Muscle of leg (tissue), 11 donors: ENCODE data around the gene KIFC3. TPM values are rescaled to one million over a fixed set of nuclear protein-coding genes. Genes with fewer than 3 reads are reported as not detected.
"Not testable (repeated sequence)": the region's sequence is repeated elsewhere in the genome, so short reads cannot be mapped to it uniquely, and the experiment has no call there.

ENCODE experiments used
- DNase-seq: peaks from one replicate; pipeline ENCODE4 v3.0.0; 2013
- H3K27ac ChIP-seq: one replicate; pipeline ENCODE4 v1.5.1; 2013; ENCODE audit warnings: mild to moderate bottlenecking, low read length, control low read depth
- H3K27me3 ChIP-seq: one replicate; pipeline ENCODE4 v1.6.1; 2013; ENCODE audit warnings: low read length; ENCODE audit not compliant: control insufficient read depth, insufficient read depth
- H3K36me3 ChIP-seq: one replicate; pipeline ENCODE4 v1.6.1; 2013; ENCODE audit warnings: low read length; ENCODE audit not compliant: control insufficient read depth, insufficient read depth
- H3K4me1 ChIP-seq: one replicate; pipeline ENCODE4 v1.6.1; 2013; ENCODE audit warnings: low read length; ENCODE audit not compliant: control insufficient read depth, insufficient read depth
- H3K4me3 ChIP-seq: one replicate; pipeline ENCODE4 v1.5.1; 2013; ENCODE audit warnings: low read length, control low read depth
- H3K9me3 ChIP-seq: replicated peaks from 2 replicates; pipeline ENCODE4 v1.6.1; 2013; ENCODE audit warnings: low read depth, low read length; ENCODE audit not compliant: control insufficient read depth
- WGBS: methylation state at CpG from one replicate; pipeline ENCODE4 v1.1.5; 2013; ENCODE audit warnings: missing lambda C conversion rate; ENCODE audit not compliant: insufficient coverage; 5-methylcytosine and 5-hydroxymethylcytosine counted together
- polyA plus RNA-seq, 8 donors: library from polyadenylated mRNA; unstranded; fragments of 120-200 nt; gene quantifications; one replicate each; pipeline versions ENCODE4 v1.2.1 to v1.2.3, GENCODE V29; 2013; ENCODE audit warnings: inconsistent platforms in 1 of 8, low replicate concordance in 1 of 8; ENCODE audit not compliant: insufficient read length in 8 of 8, insufficient read depth in 1 of 8
- total RNA-seq: library from RNA; stranded (reverse); fragments of 120-200 nt; gene quantifications from one replicate; pipeline ENCODE4 v1.2.4, GENCODE V29; 2013

KIFC3 gene
- total and polyA plus RNA-seq, 9 donors: 13.8 to 34.6 (median 21.7) TPM

- H3K4me3 ChIP-seq: no peak overlapping the region
- DNase-seq: no peak
- no peaks in the 10 kb centered on the region for H3K4me1 ChIP-seq
- H3K27ac ChIP-seq: no peak overlapping the region
- H3K9me3 ChIP-seq: no peaks in the 10 kb centered on the region
- H3K27me3 ChIP-seq: no peaks in the 10 kb centered on the region
- 50% methylated on average over 4 of the region's 7 CpGs for WGBS
- H3K36me3 ChIP-seq: no peaks in the 10 kb centered on the region
Observed at GRCh38 chr16:57723170-57723569, 79.1 kb downstream of the KIFC3 start.

GRCh38 chr16:57722651-57723050 is 79.6 kb downstream of the KIFC3 start:
- Histone ChIP-seq H3K4me3 (no peak overlapping the region), H3K27ac (no peak overlapping the region), H3K9me3 (no peaks in the 10 kb centered on the region), H3K4me1 (no peaks in the 10 kb centered on the region), H3K27me3 (no peaks in the 10 kb centered on the region), H3K36me3 (no peaks in the 10 kb centered on the region)
- DNase-seq: no peak
- WGBS: 74% methylated on average over 3 of the region's 11 CpGs

GRCh38 chr16:57722210-57722499 is 80.1 kb downstream of the KIFC3 start:
- Histone ChIP-seq H3K27ac (no peak overlapping the region), H3K4me3 (no peak overlapping the region), H3K9me3 (no peaks in the 10 kb centered on the region), H3K4me1 (no peaks in the 10 kb centered on the region), H3K27me3 (no peaks in the 10 kb centered on the region), H3K36me3 (no peaks in the 10 kb centered on the region)
- DNase-seq: no peak
- 89% methylated on average over 2 of the region's 2 CpGs for WGBS

- Histone ChIP-seq H3K9me3 (no peaks in the 10 kb centered on the region), H3K4me3 (no peak overlapping the region), H3K27ac (no peak overlapping the region), H3K27me3 (peaks cover under 1% of the 10 kb centered on the region), H3K36me3 (no peaks in the 10 kb centered on the region), H3K4me1 (no peaks in the 10 kb centered on the region)
- no peak for DNase-seq
- 87% methylated on average over 6 of the region's 17 CpGs for WGBS
Observed at GRCh38 chr16:57721356-57722209, 80.7 kb downstream of the KIFC3 start.

DNA sequence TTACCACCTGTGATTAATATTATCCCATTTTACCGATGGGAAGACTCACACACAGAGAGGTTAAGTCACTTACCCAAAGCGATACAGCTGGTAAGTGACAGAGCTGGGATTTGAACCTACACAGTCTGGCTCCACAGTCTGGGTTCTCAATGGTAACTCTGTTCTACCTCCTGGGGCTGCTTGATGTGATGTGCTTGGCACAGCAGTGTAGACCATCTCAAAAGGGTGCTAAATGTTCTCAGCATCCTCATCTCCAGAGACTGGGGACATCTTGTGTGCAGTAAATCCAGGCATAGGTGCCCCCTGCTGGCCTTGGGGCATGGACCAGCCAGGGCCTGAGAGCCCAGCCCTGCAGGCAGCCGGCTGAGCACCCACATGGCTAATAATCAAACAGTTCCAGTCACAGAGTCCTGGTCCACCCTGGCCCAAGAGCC is 82.1 kb downstream of the KIFC3 start:
- DNase-seq: peak; percentile 28
- no peak overlapping the region for H3K27ac ChIP-seq

GRCh38 chr16:57714047-57714446 is 88.2 kb downstream of the KIFC3 start:
- Histone ChIP-seq H3K4me3 (no peak overlapping the region), H3K27ac (no peak overlapping the region), H3K27me3 (peaks cover 7% of the 10 kb centered on the region), H3K36me3 (no peaks in the 10 kb centered on the region), H3K9me3 (no peaks in the 10 kb centered on the region), H3K4me1 (no peaks in the 10 kb centered on the region)
- 91% methylated on average over 3 of the region's 6 CpGs for WGBS
- no peak for DNase-seq

More for the DNA sequence above, 82.1 kb downstream of the KIFC3 start:
- 57% methylated on average over 3 of the region's 3 CpGs for WGBS
- H3K4me1 ChIP-seq: no peaks in the 10 kb centered on the region
- no peaks in the 10 kb centered on the region for H3K36me3 ChIP-seq
- no peak overlapping the region for H3K4me3 ChIP-seq
- H3K9me3 ChIP-seq: no peaks in the 10 kb centered on the region
- H3K27me3 ChIP-seq: peaks cover 2% of the 10 kb centered on the region

GRCh38 chr16:57713596-57713995 is 88.7 kb downstream of the KIFC3 start:
- 81% methylated on average over 8 of the region's 8 CpGs for WGBS
- H3K36me3 ChIP-seq: no peaks in the 10 kb centered on the region
- no peak for DNase-seq
- no peak overlapping the region for H3K27ac ChIP-seq
- H3K4me1 ChIP-seq: no peaks in the 10 kb centered on the region
- no peak overlapping the region for H3K4me3 ChIP-seq
- H3K9me3 ChIP-seq: no peaks in the 10 kb centered on the region
- H3K27me3 ChIP-seq: peaks cover 7% of the 10 kb centered on the region

- H3K4me3 ChIP-seq, H3K27ac ChIP-seq, H3K36me3 ChIP-seq, DNase-seq, H3K27me3 ChIP-seq, H3K4me1 ChIP-seq, H3K9me3 ChIP-seq: not testable (repeated sequence)
- 95% methylated on average over 4 of the region's 6 CpGs for WGBS
Observed at GRCh38 chr16:57712569-57712968, 89.7 kb downstream of the KIFC3 start.

DNA sequence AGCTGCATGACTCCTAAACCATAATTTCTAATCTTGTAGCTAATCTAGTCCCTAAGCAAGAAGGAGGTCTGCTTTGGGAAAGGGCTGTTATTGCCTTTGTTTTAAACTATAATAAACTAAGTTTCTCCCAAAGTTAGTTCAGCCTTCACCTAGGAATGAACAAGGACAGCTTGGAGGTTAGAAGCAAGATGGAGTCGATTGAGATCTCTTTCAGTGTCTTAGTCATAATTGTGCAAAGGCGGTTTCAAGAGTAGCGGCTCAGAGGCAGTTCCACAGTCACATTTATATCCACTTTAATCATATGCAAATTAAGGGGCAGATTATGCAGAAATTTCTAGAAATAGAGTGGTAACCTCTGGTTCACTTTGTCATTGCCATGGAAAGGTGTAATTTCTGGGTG is 90.3 kb downstream of the KIFC3 start:
- no peak overlapping the region for H3K27ac ChIP-seq
- H3K4me3 ChIP-seq: no peak overlapping the region
- WGBS: no CpG with 5 or more reads among the region's 3 CpGs
- no peaks in the 10 kb centered on the region for H3K9me3 ChIP-seq
- no peaks in the 10 kb centered on the region for H3K4me1 ChIP-seq
- DNase-seq: no peak
- H3K36me3 ChIP-seq: no peaks in the 10 kb centered on the region
- peaks cover 7% of the 10 kb centered on the region for H3K27me3 ChIP-seq

- Histone ChIP-seq H3K27me3 (peaks cover 4% of the 10 kb centered on the region), H3K36me3 (no peaks in the 10 kb centered on the region), H3K4me3 (no peak overlapping the region), H3K9me3 (no peaks in the 10 kb centered on the region), H3K4me1 (no peaks in the 10 kb centered on the region), H3K27ac (no peak overlapping the region)
- 61% methylated on average over 5 of the region's 5 CpGs for WGBS
- DNase-seq: no peak
Observed at GRCh38 chr16:57711346-57711745, 90.9 kb downstream of the KIFC3 start.

GRCh38 chr16:57709663-57710062 is 92.6 kb downstream of the KIFC3 start:
- no CpG with 5 or more reads among the region's 3 CpGs for WGBS

More at GRCh38 chr16:57709663-57710062, 92.6 kb downstream of the KIFC3 start:
- Histone ChIP-seq H3K4me3 (no peak overlapping the region), H3K9me3 (no peaks in the 10 kb centered on the region), H3K36me3 (no peaks in the 10 kb centered on the region), H3K27me3 (peaks cover 4% of the 10 kb centered on the region), H3K27ac (no peak overlapping the region), H3K4me1 (no peaks in the 10 kb centered on the region)
- DNase-seq: no peak
